ENCODE results near the gene RAI1. TPM values are rescaled to one million over a fixed set of nuclear protein-coding genes. Genes with fewer than 3 reads are reported as not detected.
A peak's percentile ranks its signal among the peaks of the same experiment; 100 is the strongest.

Gene RAI1
- total and polyA plus RNA-seq, 7 donors: 1.8 to 31.9 (median 9.3) TPM

- Histone ChIP-seq H3K4me1 (peaks cover 0 to 54% (median 48%) of the 10 kb centered on the region in 4 donors), H3K27ac (peak overlapping the region; percentile 51 to 76 (median 72)), H3K9me3 (no peaks in the 10 kb centered on the region), H3K27me3 (no peaks in the 10 kb centered on the region), H3K36me3 (peaks cover 0 to 52% (median 24%) of the 10 kb centered on the region in 4 donors), H3K4me3 (no peak overlapping the region)
- 92 to 94% methylated on average over 30 of the region's 30 CpGs for WGBS, 2 donors
- DNase-seq: no peak
- intact Hi-C loops (cut with DNase I): no loop called here
- TF ChIP-seq POLR2AphosphoS5 (IDR thresholded peaks at IDR 0.05): no peak
Measured at GRCh38 chr17:17793378-17794214, 112.3 kb downstream of the RAI1 start.

DNA sequence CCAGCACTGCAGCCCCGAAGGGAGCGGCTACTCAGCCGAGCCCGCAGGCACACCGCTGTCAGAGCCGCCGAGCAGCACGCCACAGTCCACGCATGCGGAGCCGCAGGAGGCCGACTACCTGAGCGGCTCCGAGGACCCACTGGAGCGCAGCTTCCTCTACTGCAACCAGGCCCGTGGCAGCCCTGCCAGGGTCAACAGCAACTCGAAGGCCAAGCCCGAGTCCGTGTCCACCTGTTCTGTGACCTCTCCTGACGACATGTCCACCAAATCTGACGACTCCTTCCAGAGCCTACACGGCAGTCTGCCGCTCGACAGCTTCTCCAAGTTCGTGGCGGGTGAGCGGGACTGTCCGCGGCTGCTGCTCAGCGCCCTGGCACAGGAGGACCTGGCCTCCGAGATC is 113.1 kb downstream of the RAI1 start:
- no peak for DNase-seq
- Histone ChIP-seq H3K4me1 (peaks cover 0 to 52% (median 47%) of the 10 kb centered on the region in 4 donors), H3K4me3 (no peak overlapping the region), H3K27ac (peak overlapping the region in 3 of 4 donors; percentile 72 to 76 (median 73)), H3K27me3 (no peaks in the 10 kb centered on the region), H3K9me3 (no peaks in the 10 kb centered on the region), H3K36me3 (peaks cover 0 to 58% (median 25%) of the 10 kb centered on the region in 4 donors)
- intact Hi-C loops (cut with DNase I): no loop called here
- TF ChIP-seq POLR2A (IDR thresholded peaks at IDR 0.05) (no peak), POLR2AphosphoS5 (IDR thresholded peaks at IDR 0.05) (no peak), CTCF (IDR thresholded peaks at IDR 0.05) (no peak), EP300 (IDR thresholded peaks at IDR 0.05) (no peak)
- 95% methylated on average over 31 of the region's 31 CpGs for WGBS, 2 donors

- intact Hi-C loops (cut with DNase I): no loop called here
- no peaks in the 10 kb centered on the region for H3K9me3 ChIP-seq
- peaks cover 0 to 52% (median 43%) of the 10 kb centered on the region in 4 donors for H3K4me1 ChIP-seq
- no peak overlapping the region for H3K27ac ChIP-seq
- WGBS, 2 donors: 92 to 93% methylated on average over 12 of the region's 12 CpGs
- H3K36me3 ChIP-seq: peaks cover 0 to 64% (median 25%) of the 10 kb centered on the region in 4 donors
- H3K4me3 ChIP-seq: no peak overlapping the region
- TF ChIP-seq CTCF (IDR thresholded peaks at IDR 0.05) (no peak), POLR2AphosphoS5 (IDR thresholded peaks at IDR 0.05) (no peak), EP300 (IDR thresholded peaks at IDR 0.05) (no peak), POLR2A (IDR thresholded peaks at IDR 0.05) (no peak)
- DNase-seq: no peak
- no peaks in the 10 kb centered on the region for H3K27me3 ChIP-seq
Measured at GRCh38 chr17:17795296-17795695, 114.0 kb downstream of the RAI1 start.

DNA sequence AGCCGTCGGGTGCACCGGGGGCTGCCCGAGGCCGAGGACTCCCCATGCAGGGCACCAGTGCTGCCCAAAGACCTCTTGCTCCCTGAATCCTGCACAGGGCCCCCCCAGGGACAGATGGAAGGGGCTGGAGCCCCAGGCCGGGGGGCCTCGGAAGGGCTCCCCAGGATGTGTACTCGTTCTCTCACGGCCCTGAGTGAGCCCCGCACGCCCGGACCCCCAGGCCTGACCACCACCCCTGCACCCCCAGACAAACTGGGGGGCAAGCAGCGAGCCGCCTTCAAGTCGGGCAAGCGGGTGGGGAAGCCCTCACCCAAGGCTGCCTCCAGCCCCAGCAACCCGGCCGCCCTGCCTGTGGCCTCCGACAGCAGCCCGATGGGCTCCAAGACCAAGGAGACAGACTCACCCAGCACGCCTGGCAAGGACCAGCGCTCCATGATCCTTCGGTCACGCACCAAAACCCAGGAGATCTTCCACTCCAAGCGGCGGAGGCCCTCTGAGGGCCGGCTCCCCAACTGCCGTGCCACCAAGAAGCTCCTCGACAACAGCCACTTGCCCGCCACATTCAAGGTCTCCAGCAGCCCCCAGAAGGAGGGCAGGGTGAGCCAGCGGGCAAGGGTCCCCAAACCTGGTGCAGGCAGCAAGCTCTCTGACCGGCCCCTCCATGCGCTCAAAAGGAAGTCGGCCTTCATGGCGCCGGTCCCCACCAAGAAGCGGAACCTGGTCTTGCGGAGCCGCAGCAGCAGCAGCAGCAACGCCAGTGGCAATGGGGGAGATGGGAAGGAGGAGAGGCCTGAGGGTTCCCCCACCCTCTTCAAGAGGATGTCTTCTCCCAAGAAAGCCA is 114.9 kb downstream of the RAI1 start:
- DNase-seq: no peak
- Histone ChIP-seq H3K27ac (no peak overlapping the region), H3K36me3 (peaks cover 0 to 64% (median 25%) of the 10 kb centered on the region in 4 donors), H3K4me3 (no peak overlapping the region), H3K4me1 (peaks cover 0 to 48% (median 36%) of the 10 kb centered on the region in 4 donors), H3K27me3 (no peaks in the 10 kb centered on the region), H3K9me3 (no peaks in the 10 kb centered on the region)
- TF ChIP-seq CTCF (IDR thresholded peaks at IDR 0.05) (no peak), POLR2A (IDR thresholded peaks at IDR 0.05) (no peak), POLR2AphosphoS5 (IDR thresholded peaks at IDR 0.05) (no peak), EP300 (IDR thresholded peaks at IDR 0.05) (no peak)
- WGBS, 2 donors: 96% methylated on average over 40 of the region's 40 CpGs
- intact Hi-C loops (cut with DNase I): no loop called here

GRCh38 chr17:17796787-17797061 is 115.5 kb downstream of the RAI1 start:
- no peaks in the 10 kb centered on the region for H3K9me3 ChIP-seq
- 95 to 96% methylated on average over 13 of the region's 13 CpGs for WGBS, 2 donors
- TF ChIP-seq EP300 (IDR thresholded peaks at IDR 0.05) (no peak), POLR2A (IDR thresholded peaks at IDR 0.05) (no peak), POLR2AphosphoS5 (IDR thresholded peaks at IDR 0.05) (no peak), CTCF (IDR thresholded peaks at IDR 0.05) (no peak)
- no peak for DNase-seq
- intact Hi-C loops (cut with DNase I): no loop called here
- no peaks in the 10 kb centered on the region for H3K27me3 ChIP-seq
- peaks cover 0 to 64% (median 25%) of the 10 kb centered on the region in 4 donors for H3K36me3 ChIP-seq
- peaks cover 0 to 42% (median 30%) of the 10 kb centered on the region in 4 donors for H3K4me1 ChIP-seq
- H3K4me3 ChIP-seq: no peak overlapping the region
- H3K27ac ChIP-seq: no peak overlapping the region

Data from sigmoid colon (tissue), 7 donors.